Panc1 (cell line): Measurements from ENCODE around the gene ZNF862. TPM values are rescaled to one million over a fixed set of nuclear protein-coding genes. Genes with fewer than 3 reads are reported as not detected.

Source experiments
- ATAC-seq: fragments of 200-7000 bp; cut with Tn5 transposase; 2 replicates; pipeline ENCODE4 v1.9.1; 2020; ENCODE audit warnings: mild to moderate bottlenecking, moderate library complexity
- BruUV-seq: library from RNA; stranded (reverse); fragments of 400-500 nt; replicated peaks from 2 replicates; lab custom pipeline; 2021; lab: Mats Ljungman, UMichigan
- CTCF ChIA-PET: fragments of 300-600 bp; sonication (Branson Sonifier 250); formaldehyde crosslinking; loops from one replicate; lab custom pipeline; 2022; ENCODE audit warnings: antibody characterized with exemption; lab: Charles Lee
- POLR2A ChIA-PET: fragments of 300-600 bp; sonication (Branson Sonifier 250); formaldehyde crosslinking; loops from one replicate; lab custom pipeline; 2022; ENCODE audit warnings: antibody characterized with exemption; lab: Charles Lee
- DNase-seq: peaks from one replicate; pipeline ENCODE4 v3.0.0-alpha.2; 2010; ENCODE audit warnings: low read depth, low spot score
- H3K27ac ChIP-seq: 2 replicates; pipeline ENCODE4 v1.5.1; 2011; ENCODE audit warnings: mild to moderate bottlenecking, low read length, inconsistent platforms
- H3K27me3 ChIP-seq: fragments of 200-500 bp; sonication (Bioruptor generic); 2 replicates; pipeline ENCODE4 v1.6.0; 2014; ENCODE audit warnings: low read length, inconsistent platforms; ENCODE audit not compliant: control insufficient read depth, insufficient read depth
- H3K36me3 ChIP-seq: fragments of 200-500 bp; sonication (Bioruptor generic); 2 replicates; pipeline ENCODE4 v1.5.1; 2014; ENCODE audit warnings: inconsistent platforms, mild to moderate bottlenecking, low read length, moderate library complexity; ENCODE audit not compliant: control insufficient read depth, insufficient read depth
- H3K4me1 ChIP-seq: 2 replicates; pipeline ENCODE4 v1.5.1; 2011; ENCODE audit warnings: inconsistent platforms, mild to moderate bottlenecking, low read length, moderate library complexity; ENCODE audit not compliant: control insufficient read depth, insufficient read depth
- H3K4me3 ChIP-seq, 2 experiments: 2 replicates each; pipeline ENCODE4 v1.5.1; 2011 to 2012; ENCODE audit warnings: low read depth in 2 of 2, low read length in 2 of 2, mild to moderate bottlenecking in 2 of 2, inconsistent platforms in 1 of 2, moderate library complexity in 1 of 2
- H3K9me3 ChIP-seq: fragments of 200-500 bp; sonication (Bioruptor generic); 2 replicates; pipeline ENCODE4 v1.5.1; 2014; ENCODE audit warnings: low read depth, mild to moderate bottlenecking, inconsistent platforms, low read length, moderate library complexity; ENCODE audit not compliant: control insufficient read depth, insufficient read depth
- POLR2AphosphoS5 ChIP-seq: IDR thresholded peaks from 2 replicates; pipeline ENCODE4 v1.6.1; 2012; ENCODE audit warnings: mild to moderate bottlenecking, low read depth, low read length, moderate library complexity
- SIN3A ChIP-seq: IDR thresholded peaks from 2 replicates; pipeline ENCODE4 v1.6.1; 2012; ENCODE audit warnings: low read depth, mild to moderate bottlenecking, low read length, moderate library complexity, borderline replicate concordance; ENCODE audit not compliant: insufficient read depth
- TCF7L2 ChIP-seq: IDR thresholded peaks from 2 replicates; pipeline ENCODE4 v1.6.1; 2011; ENCODE audit warnings: mild to moderate bottlenecking, low read depth, low read length, inconsistent platforms
- in situ Hi-C: cut with HindIII; loops from 2 replicates; pipeline ENCODE4 v1.10.0; 2016; ENCODE audit warnings: low sequenced_read_pairs, low pct_unique_long_range_greater_than_20kb
- intact Hi-C: fragments of 100-400 bp; cut with micrococcal nuclease; formaldehyde crosslinking; loops from one replicate; pipeline ENCODE4 v1.10.0; 2022; ENCODE audit not compliant: unreplicated experiment
- total RNA-seq: library from RNA; stranded (reverse); gene quantifications from one replicate; pipeline ENCODE4 v1.2.1, GENCODE V29; 2021; ENCODE audit not compliant: unreplicated experiment
- TF ChIP-seq, protein P1 (sequence below), 2 experiments: IDR thresholded peaks; 2 replicates each; pipeline ENCODE4 v1.6.1; 2011 to 2012; ENCODE audit warnings: low read depth in 2 of 2, control low read depth in 1 of 2, low read length in 1 of 2, mild to moderate bottlenecking in 1 of 2, moderate library complexity in 1 of 2; ENCODE audit not compliant: insufficient read depth in 1 of 2
- TF ChIP-seq, protein P2 (sequence below): fragments of 450-650 bp; IDR thresholded peaks from 2 replicates; pipeline ENCODE4 v1.5.1; 2017; ENCODE audit warnings: mild to moderate bottlenecking

The ZNF862 gene
- total RNA-seq, 1 experiment from 2014 or later, result 6.8 TPM

DNA sequence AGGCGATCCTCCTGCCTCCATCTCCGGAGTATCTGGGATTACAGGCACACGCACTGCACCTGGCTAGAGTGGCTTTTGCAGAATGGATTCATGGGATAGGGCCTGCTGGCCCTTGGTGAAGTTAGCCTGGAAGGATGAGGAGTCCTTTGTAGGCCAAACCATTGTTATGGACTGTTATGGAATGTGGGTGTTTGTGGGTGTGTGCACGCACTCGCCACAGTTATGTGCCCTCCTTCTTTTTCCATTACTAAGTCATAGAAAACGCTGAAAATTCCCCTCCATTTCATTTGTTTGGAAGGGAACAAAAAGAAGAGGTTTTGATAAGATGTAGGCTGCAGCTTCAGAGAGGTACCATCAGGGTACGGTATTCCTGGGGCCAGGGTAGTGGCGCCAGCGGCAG, 15.0 kb downstream of the ZNF862 start:
- H3K9me3 ChIP-seq, result no peaks in the 10 kb centered on the region
- DNase-seq (no peak), ATAC-seq (no peak)
- H3K4me1 ChIP-seq, result no peaks in the 10 kb centered on the region; the same call in 1 of the 2 replicates
- intact Hi-C loops (no loop called here), in situ Hi-C loops (no loop called here)
- no peaks in the 10 kb centered on the region for H3K27me3 ChIP-seq
- TF ChIP-seq TCF7L2, result no peak
- TF ChIP-seq POLR2AphosphoS5, result no peak
- no peak for TF ChIP-seq SIN3A
- TF ChIP-seq, protein P1, sequence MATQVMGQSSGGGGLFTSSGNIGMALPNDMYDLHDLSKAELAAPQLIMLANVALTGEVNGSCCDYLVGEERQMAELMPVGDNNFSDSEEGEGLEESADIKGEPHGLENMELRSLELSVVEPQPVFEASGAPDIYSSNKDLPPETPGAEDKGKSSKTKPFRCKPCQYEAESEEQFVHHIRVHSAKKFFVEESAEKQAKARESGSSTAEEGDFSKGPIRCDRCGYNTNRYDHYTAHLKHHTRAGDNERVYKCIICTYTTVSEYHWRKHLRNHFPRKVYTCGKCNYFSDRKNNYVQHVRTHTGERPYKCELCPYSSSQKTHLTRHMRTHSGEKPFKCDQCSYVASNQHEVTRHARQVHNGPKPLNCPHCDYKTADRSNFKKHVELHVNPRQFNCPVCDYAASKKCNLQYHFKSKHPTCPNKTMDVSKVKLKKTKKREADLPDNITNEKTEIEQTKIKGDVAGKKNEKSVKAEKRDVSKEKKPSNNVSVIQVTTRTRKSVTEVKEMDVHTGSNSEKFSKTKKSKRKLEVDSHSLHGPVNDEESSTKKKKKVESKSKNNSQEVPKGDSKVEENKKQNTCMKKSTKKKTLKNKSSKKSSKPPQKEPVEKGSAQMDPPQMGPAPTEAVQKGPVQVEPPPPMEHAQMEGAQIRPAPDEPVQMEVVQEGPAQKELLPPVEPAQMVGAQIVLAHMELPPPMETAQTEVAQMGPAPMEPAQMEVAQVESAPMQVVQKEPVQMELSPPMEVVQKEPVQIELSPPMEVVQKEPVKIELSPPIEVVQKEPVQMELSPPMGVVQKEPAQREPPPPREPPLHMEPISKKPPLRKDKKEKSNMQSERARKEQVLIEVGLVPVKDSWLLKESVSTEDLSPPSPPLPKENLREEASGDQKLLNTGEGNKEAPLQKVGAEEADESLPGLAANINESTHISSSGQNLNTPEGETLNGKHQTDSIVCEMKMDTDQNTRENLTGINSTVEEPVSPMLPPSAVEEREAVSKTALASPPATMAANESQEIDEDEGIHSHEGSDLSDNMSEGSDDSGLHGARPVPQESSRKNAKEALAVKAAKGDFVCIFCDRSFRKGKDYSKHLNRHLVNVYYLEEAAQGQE (IDR thresholded peaks at IDR 0.05; ENCODE audit: insufficient read depth in 1 of 2, low read depth in 2 of 2, low read length in 1 of 2), result no peak
- TF ChIP-seq, protein P2, sequence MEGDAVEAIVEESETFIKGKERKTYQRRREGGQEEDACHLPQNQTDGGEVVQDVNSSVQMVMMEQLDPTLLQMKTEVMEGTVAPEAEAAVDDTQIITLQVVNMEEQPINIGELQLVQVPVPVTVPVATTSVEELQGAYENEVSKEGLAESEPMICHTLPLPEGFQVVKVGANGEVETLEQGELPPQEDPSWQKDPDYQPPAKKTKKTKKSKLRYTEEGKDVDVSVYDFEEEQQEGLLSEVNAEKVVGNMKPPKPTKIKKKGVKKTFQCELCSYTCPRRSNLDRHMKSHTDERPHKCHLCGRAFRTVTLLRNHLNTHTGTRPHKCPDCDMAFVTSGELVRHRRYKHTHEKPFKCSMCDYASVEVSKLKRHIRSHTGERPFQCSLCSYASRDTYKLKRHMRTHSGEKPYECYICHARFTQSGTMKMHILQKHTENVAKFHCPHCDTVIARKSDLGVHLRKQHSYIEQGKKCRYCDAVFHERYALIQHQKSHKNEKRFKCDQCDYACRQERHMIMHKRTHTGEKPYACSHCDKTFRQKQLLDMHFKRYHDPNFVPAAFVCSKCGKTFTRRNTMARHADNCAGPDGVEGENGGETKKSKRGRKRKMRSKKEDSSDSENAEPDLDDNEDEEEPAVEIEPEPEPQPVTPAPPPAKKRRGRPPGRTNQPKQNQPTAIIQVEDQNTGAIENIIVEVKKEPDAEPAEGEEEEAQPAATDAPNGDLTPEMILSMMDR, result no peak
- no TSS peak for BruUV-seq
- no peak overlapping the region for H3K4me3 ChIP-seq
- CTCF ChIA-PET, result no interaction called here
- H3K36me3 ChIP-seq, result no peaks in the 10 kb centered on the region
- POLR2A ChIA-PET, result no interaction called here
- H3K27ac ChIP-seq, result no peak overlapping the region

DNA sequence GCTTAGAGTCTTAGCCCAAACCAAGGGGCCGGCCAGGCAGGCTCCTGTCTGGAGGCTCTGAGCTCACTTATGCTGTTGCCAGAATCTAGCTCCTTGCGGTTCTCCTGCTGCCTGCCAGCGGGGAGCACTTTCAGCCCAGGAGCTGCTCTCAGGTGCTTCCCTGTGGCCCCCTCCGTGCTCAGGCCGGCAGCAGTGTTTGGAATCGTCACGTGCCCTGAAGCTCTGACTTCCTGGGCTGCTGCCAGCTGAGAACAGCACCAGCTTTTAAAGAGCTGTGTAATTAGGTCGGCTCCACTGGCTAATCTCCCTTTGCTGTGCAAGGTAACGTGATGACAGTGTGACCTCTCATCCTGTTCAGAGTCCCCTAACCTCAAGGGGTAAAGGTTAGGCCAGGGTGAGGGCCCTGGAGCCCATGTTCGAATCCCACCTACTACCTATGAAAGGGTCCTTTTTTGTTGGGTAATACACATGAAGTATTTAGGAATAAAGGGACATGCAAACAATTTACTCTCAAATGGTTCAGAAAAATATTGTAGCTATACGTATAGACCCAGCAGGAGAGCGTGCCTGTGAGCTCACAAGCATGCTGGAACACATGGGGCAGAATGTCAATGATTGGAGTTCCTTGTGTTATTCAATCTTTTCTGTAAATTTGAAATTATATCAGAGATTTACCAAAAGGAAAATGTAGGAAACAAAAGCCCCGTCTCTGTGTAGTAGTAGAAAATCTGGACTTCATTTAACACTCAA, 16.6 kb downstream of the ZNF862 start:
- no peaks in the 10 kb centered on the region for H3K36me3 ChIP-seq
- ATAC-seq (no peak; the same call in 1 of the 2 replicates), DNase-seq (no peak)
- H3K27ac ChIP-seq, result no peak overlapping the region
- no peaks in the 10 kb centered on the region for H3K27me3 ChIP-seq
- ChIA-PET CTCF (interaction anchor here (0.6 kb wide), 2 partner anchors 113 to 295 kb away, joined by 3 read pairs; no protein-coding TSS in a partner anchor), POLR2A (interaction anchor here (1.1 kb wide), 1 partner anchor 15 kb away, joined by 4 read pairs; no protein-coding TSS in a partner anchor)
- TF ChIP-seq, protein P1 (IDR thresholded peaks at IDR 0.05; ENCODE audit: insufficient read depth in 1 of 2, low read depth in 2 of 2, low read length in 1 of 2), result no peak
- TF ChIP-seq, protein P2, result no peak
- no peak for TF ChIP-seq POLR2AphosphoS5
- TF ChIP-seq SIN3A, result no peak
- no peak for TF ChIP-seq TCF7L2
- no peaks in the 10 kb centered on the region for H3K9me3 ChIP-seq
- no TSS peak for BruUV-seq
- in situ Hi-C loops (no loop called here), intact Hi-C loops (no loop called here)
- no peak overlapping the region for H3K4me3 ChIP-seq
- no peaks in the 10 kb centered on the region; the same call in 1 of the 2 replicates for H3K4me1 ChIP-seq
